ENCODE measurements around the gene STARD5. TPM values are rescaled to one million over a fixed set of nuclear protein-coding genes. Genes with fewer than 3 reads are reported as not detected.

STARD5 gene
- total RNA-seq, 1 donor from 2014 or later, result 5.5 TPM

- no peaks in the 10 kb centered on the region for H3K79me2 ChIP-seq (ENCODE audit: insufficient read depth, low read length)
- Mint-ChIP-seq H3K27ac (ENCODE audit: unreplicated experiment) (peak overlapping the region; percentile 70), H3K9me3 (ENCODE audit: unreplicated experiment) (no peaks in the 10 kb centered on the region), H3K4me1 (ENCODE audit: low read depth, unreplicated experiment) (peaks cover 41% of the 10 kb centered on the region), H3K4me3 (ENCODE audit: unreplicated experiment) (no peak overlapping the region), H3K36me3 (ENCODE audit: low read depth, unreplicated experiment) (peaks cover 4% of the 10 kb centered on the region), H3K27me3 (ENCODE audit: low read depth, unreplicated experiment) (no peaks in the 10 kb centered on the region)
- H3K9ac ChIP-seq (ENCODE audit: low read length), result peak overlapping the region; percentile 53
- peak overlapping the region; percentile 73 for H3K4me2 ChIP-seq (ENCODE audit: low read length)
- no peak overlapping the region for H2AFZ ChIP-seq (ENCODE audit: low read depth, low read length)
- DNase-seq (ENCODE audit: low read depth) (peak; percentile 94), FAIRE-seq (peak; percentile 73)
- no peak overlapping the region for H3K4me3 ChIP-seq (ENCODE audit: insufficient read depth, low read depth, low read length)
- H3K36me3 ChIP-seq (ENCODE audit: insufficient read depth, low read length), result no peaks in the 10 kb centered on the region
- H4K20me1 ChIP-seq (ENCODE audit: insufficient read depth, low read length), result no peaks in the 10 kb centered on the region
- H3K4me1 ChIP-seq (ENCODE audit: insufficient read depth, low read length), result peaks cover 25% of the 10 kb centered on the region
- no peaks in the 10 kb centered on the region for H3K9me3 ChIP-seq (ENCODE audit: insufficient read depth, low read depth, low read length)
- H3K27ac ChIP-seq (ENCODE audit: low read depth, low read length), result peak overlapping the region; percentile 61
- TF ChIP-seq EZH2 (IDR thresholded peaks at IDR 0.05; ENCODE audit: insufficient read depth, low read length) (no peak), CTCF (IDR thresholded peaks at IDR 0.05; ENCODE audit: insufficient read depth, low read depth, low read length) (no peak)
- H3K27me3 ChIP-seq (ENCODE audit: insufficient read depth, low read length), result no peaks in the 10 kb centered on the region
Observed at GRCh38 chr15:81327516-81327915, 3.6 kb upstream of the STARD5 start.

- H3K36me3 ChIP-seq (ENCODE audit: insufficient read depth, low read length), result no peaks in the 10 kb centered on the region
- H3K4me3 Mint-ChIP-seq (ENCODE audit: unreplicated experiment), result no peak overlapping the region
- H3K27ac Mint-ChIP-seq (ENCODE audit: unreplicated experiment), result peak overlapping the region; percentile 70
- H3K27me3 ChIP-seq (ENCODE audit: insufficient read depth, low read length), result no peaks in the 10 kb centered on the region
- no peaks in the 10 kb centered on the region for H3K9me3 Mint-ChIP-seq (ENCODE audit: unreplicated experiment)
- FAIRE-seq, result no peak
- DNase-seq (ENCODE audit: low read depth), result peak; percentile 42
- H4K20me1 ChIP-seq (ENCODE audit: insufficient read depth, low read length), result no peaks in the 10 kb centered on the region
- peaks cover 4% of the 10 kb centered on the region for H3K79me2 ChIP-seq (ENCODE audit: insufficient read depth, low read length)
- H3K27ac ChIP-seq (ENCODE audit: low read depth, low read length), result peak overlapping the region; percentile 61
- no peaks in the 10 kb centered on the region for H3K9me3 ChIP-seq (ENCODE audit: insufficient read depth, low read depth, low read length)
- peaks cover 40% of the 10 kb centered on the region for H3K4me1 Mint-ChIP-seq (ENCODE audit: low read depth, unreplicated experiment)
- no peak for TF ChIP-seq CTCF (IDR thresholded peaks at IDR 0.05; ENCODE audit: insufficient read depth, low read depth, low read length)
- TF ChIP-seq EZH2 (IDR thresholded peaks at IDR 0.05; ENCODE audit: insufficient read depth, low read length), result no peak
- peaks cover 25% of the 10 kb centered on the region for H3K4me1 ChIP-seq (ENCODE audit: insufficient read depth, low read length)
- peak overlapping the region; percentile 53 for H3K9ac ChIP-seq (ENCODE audit: low read length)
- peak overlapping the region; percentile 73 for H3K4me2 ChIP-seq (ENCODE audit: low read length)
- H3K36me3 Mint-ChIP-seq (ENCODE audit: low read depth, unreplicated experiment), result peaks cover 4% of the 10 kb centered on the region
- no peak overlapping the region for H2AFZ ChIP-seq (ENCODE audit: low read depth, low read length)
- H3K4me3 ChIP-seq (ENCODE audit: insufficient read depth, low read depth, low read length), result no peak overlapping the region
- no peaks in the 10 kb centered on the region for H3K27me3 Mint-ChIP-seq (ENCODE audit: low read depth, unreplicated experiment)
Observed at GRCh38 chr15:81326466-81327212, 2.7 kb upstream of the STARD5 start.

GRCh38 chr15:81323559-81323943, 390 bp downstream of the STARD5 start:
- no peaks in the 10 kb centered on the region for H3K27me3 ChIP-seq (ENCODE audit: insufficient read depth, low read length)
- peaks cover 4% of the 10 kb centered on the region for H3K79me2 ChIP-seq (ENCODE audit: insufficient read depth, low read length)
- peak overlapping the region; percentile 86 for H2AFZ ChIP-seq (ENCODE audit: low read depth, low read length)
- H4K20me1 ChIP-seq (ENCODE audit: insufficient read depth, low read length), result no peaks in the 10 kb centered on the region
- H3K9ac ChIP-seq (ENCODE audit: low read length), result peak overlapping the region; percentile 89
- Mint-ChIP-seq H3K27me3 (ENCODE audit: low read depth, unreplicated experiment) (no peaks in the 10 kb centered on the region), H3K36me3 (ENCODE audit: low read depth, unreplicated experiment) (peaks cover 6% of the 10 kb centered on the region), H3K4me3 (ENCODE audit: unreplicated experiment) (peak overlapping the region; percentile 99), H3K27ac (ENCODE audit: unreplicated experiment) (no peak overlapping the region), H3K4me1 (ENCODE audit: low read depth, unreplicated experiment) (peaks cover 27% of the 10 kb centered on the region), H3K9me3 (ENCODE audit: unreplicated experiment) (no peaks in the 10 kb centered on the region)
- TF ChIP-seq CTCF (IDR thresholded peaks at IDR 0.05; ENCODE audit: insufficient read depth, low read depth, low read length) (no peak), EZH2 (IDR thresholded peaks at IDR 0.05; ENCODE audit: insufficient read depth, low read length) (no peak)
- no peaks in the 10 kb centered on the region for H3K9me3 ChIP-seq (ENCODE audit: insufficient read depth, low read depth, low read length)
- no peak for DNase-seq (ENCODE audit: low read depth)
- H3K27ac ChIP-seq (ENCODE audit: low read depth, low read length), result peak overlapping the region; percentile 67
- no peak for FAIRE-seq
- peak overlapping the region; percentile 83 for H3K4me3 ChIP-seq (ENCODE audit: insufficient read depth, low read depth, low read length)
- peaks cover 25% of the 10 kb centered on the region for H3K4me1 ChIP-seq (ENCODE audit: insufficient read depth, low read length)
- peaks cover under 1% of the 10 kb centered on the region for H3K36me3 ChIP-seq (ENCODE audit: insufficient read depth, low read length)
- peak overlapping the region; percentile 95 for H3K4me2 ChIP-seq (ENCODE audit: low read length)

Measured in astrocyte (in vitro differentiated cells and primary cell).